ENCODE results near the gene MESD.

The MESD gene

DNA sequence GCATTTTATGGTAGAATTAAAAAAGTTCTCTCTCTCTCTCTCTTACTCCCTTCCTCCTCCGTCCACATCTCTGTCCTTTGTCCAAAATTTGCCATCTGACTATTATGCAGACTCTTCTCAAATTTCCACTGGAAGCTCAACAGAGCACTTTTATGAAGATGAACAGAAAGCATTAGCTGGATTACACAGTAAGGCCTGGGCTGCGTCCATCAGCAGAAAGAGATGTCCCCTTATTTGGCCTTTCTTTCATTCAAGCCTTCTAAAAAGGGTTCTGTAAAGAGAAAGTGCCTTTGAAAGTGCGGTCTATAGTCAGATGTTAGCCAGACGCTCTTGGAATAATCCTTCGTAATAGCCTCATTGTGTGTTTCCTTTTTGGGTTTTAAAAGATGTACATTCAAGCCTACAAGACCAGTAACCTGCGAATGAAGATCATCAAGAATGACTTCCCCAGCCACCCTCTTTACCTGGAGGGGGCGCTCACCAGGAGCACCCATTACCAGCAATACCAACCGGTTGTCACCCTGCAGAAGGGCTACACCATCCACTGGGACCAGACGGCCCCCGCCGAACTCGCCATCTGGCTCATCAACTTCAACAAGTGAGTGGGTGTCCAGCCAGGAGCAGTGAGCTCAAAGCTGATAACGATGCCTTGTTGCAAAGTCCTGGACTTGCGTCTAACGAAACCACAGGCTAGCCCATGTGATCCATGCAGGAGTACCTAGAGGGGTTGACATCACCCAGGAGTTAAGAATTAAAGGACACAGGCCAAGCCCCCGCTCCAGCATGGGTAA is 53.1 kb downstream of the MESD start:
- FAIRE-seq: no peak
- TF ChIP-seq POU2F2 (IDR thresholded peaks at IDR 0.05; ENCODE audit: low read depth, low read length) (no peak), POLR2A (IDR thresholded peaks at IDR 0.05; ENCODE audit: low read depth, low read length) (no peak), SPI1 (IDR thresholded peaks at IDR 0.05; ENCODE audit: low read depth, low read length) (no peak), POLR2AphosphoS5 (IDR thresholded peaks at IDR 0.05; ENCODE audit: low read depth, low read length) (no peak), PAX5 (IDR thresholded peaks at IDR 0.05; ENCODE audit: insufficient read depth, low read length, severe bottlenecking) (no peak), TAF1 (IDR thresholded peaks at IDR 0.05; ENCODE audit: low read depth, low read length) (no peak)
- DNase-seq (ENCODE audit: insufficient read length, low spot score): no peak

DNA sequence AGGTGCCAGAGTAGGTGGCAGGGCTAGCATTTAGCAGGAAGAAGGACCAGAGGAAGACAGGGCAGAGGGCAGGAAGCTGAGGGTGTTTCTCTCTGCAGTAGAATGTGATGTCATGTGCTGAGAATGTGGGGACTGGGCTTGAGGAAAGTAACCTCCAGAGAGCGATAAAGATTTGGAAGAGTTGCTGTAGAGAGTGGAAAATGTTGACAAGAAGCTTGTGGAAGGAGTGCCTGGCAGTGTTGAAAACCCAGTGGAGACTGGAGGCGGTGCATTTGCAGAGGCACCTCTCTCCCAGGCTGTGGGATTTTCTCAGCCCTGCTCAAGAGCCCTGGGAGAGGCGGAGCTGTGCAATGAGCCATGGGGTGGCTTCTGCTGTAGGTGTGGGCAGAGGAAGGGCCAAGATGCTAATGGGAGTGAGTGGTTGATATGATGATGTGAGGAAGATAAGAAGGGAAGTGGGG is 54.8 kb downstream of the MESD start:
- TF ChIP-seq POLR2A (IDR thresholded peaks at IDR 0.05; ENCODE audit: low read depth, low read length): no peak
- no peak for TF ChIP-seq PAX5 (IDR thresholded peaks at IDR 0.05; ENCODE audit: insufficient read depth, low read length, severe bottlenecking)
- TF ChIP-seq POLR2AphosphoS5 (IDR thresholded peaks at IDR 0.05; ENCODE audit: low read depth, low read length): no peak
- no peak for TF ChIP-seq TAF1 (IDR thresholded peaks at IDR 0.05; ENCODE audit: low read depth, low read length)
- no peak for TF ChIP-seq POU2F2 (IDR thresholded peaks at IDR 0.05; ENCODE audit: low read depth, low read length)
- TF ChIP-seq SPI1 (IDR thresholded peaks at IDR 0.05; ENCODE audit: low read depth, low read length): no peak
- DNase-seq (ENCODE audit: insufficient read length, low spot score) (no peak), FAIRE-seq (no peak)

DNA sequence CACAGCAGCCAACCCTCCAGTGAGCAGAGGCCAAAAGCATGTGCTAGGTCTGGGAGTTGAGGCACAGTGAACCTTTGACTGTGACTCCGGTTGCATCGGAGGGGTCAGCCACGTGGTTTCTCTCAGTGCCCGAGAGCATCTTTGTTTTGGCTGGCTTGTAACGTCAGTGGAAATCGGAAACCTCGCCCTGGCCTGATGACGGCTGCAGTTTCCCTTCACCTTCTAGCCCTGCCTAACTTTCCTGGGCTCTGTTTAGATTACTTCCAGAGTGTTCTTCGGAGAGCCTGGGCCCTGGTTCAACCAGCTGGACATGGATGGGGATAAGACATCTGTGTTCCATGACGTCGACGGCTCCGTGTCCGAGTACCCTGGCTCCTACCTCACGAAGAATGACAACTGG is 56.6 kb downstream of the MESD start:
- TF ChIP-seq POU2F2 (IDR thresholded peaks at IDR 0.05; ENCODE audit: low read depth, low read length): no peak
- TF ChIP-seq SPI1 (IDR thresholded peaks at IDR 0.05; ENCODE audit: low read depth, low read length): no peak
- no peak for TF ChIP-seq PAX5 (IDR thresholded peaks at IDR 0.05; ENCODE audit: insufficient read depth, low read length, severe bottlenecking)
- no peak for TF ChIP-seq POLR2AphosphoS5 (IDR thresholded peaks at IDR 0.05; ENCODE audit: low read depth, low read length)
- DNase-seq (ENCODE audit: insufficient read length, low spot score) (no peak), FAIRE-seq (no peak)

DNA sequence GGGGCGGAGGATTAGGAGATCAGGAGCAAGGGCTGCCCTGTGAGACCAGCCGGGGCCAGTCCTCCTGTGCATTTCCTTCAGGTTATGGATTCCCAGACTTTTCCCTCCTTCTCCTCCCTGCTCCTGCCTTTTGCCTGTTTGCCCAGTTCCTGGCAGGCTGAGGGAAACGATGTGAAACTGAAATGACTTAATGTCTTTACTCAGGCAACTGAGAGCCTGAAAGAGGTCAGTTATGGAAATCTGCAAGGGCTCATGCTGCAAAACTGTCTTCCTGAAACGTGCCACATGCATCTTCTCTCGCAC is 57.2 kb downstream of the MESD start:
- TF ChIP-seq SPI1 (IDR thresholded peaks at IDR 0.05; ENCODE audit: low read depth, low read length): no peak
- TF ChIP-seq POLR2AphosphoS5 (IDR thresholded peaks at IDR 0.05; ENCODE audit: low read depth, low read length): no peak
- no peak for TF ChIP-seq POU2F2 (IDR thresholded peaks at IDR 0.05; ENCODE audit: low read depth, low read length)
- no peak for TF ChIP-seq PAX5 (IDR thresholded peaks at IDR 0.05; ENCODE audit: insufficient read depth, low read length, severe bottlenecking)
- TF ChIP-seq POLR2A (IDR thresholded peaks at IDR 0.05; ENCODE audit: low read depth, low read length): no peak
- no peak for TF ChIP-seq TAF1 (IDR thresholded peaks at IDR 0.05; ENCODE audit: low read depth, low read length)
- no peak for FAIRE-seq
- no peak for DNase-seq (ENCODE audit: insufficient read length, low spot score)

DNA sequence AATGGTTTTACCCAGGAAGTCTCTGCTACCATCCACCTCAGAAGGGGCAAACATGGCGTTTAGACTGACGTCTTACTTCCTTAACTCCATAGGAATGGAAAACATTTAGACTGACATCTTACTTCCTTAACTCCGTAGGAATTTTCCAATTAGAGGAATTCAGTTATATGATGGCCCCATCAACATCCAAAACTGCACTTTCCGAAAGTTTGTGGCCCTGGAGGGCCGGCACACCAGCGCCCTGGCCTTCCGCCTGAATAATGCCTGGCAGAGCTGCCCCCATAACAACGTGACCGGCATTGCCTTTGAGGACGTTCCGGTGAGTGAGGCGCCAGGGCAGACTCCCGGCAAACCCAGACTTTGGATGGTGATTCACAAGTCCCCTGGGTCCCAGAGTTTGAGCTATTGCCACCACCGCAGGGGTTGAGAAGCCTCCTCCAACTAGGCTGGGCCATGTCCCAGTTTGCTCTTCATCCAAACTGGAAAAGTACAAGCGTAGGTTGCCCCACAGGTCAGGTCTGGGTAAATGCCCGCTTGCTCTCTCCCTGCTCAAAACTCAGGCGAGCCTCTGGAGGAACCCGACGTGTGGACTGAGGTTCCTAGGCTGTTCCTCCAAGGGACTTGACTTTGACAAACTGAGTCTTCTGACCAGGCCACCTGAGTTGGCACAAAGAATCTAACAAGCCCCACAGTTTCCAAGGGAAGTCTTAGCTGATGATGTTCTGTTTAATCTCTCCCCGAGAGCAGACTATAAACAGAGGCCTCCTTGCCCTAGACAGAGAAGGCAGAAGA is 57.7 kb downstream of the MESD start:
- FAIRE-seq: no peak
- DNase-seq (ENCODE audit: insufficient read length, low spot score): no peak
- TF ChIP-seq SPI1 (IDR thresholded peaks at IDR 0.05; ENCODE audit: low read depth, low read length) (no peak), PAX5 (IDR thresholded peaks at IDR 0.05; ENCODE audit: insufficient read depth, low read length, severe bottlenecking) (no peak), POU2F2 (IDR thresholded peaks at IDR 0.05; ENCODE audit: low read depth, low read length) (no peak), POLR2A (IDR thresholded peaks at IDR 0.05; ENCODE audit: low read depth, low read length) (no peak), TAF1 (IDR thresholded peaks at IDR 0.05; ENCODE audit: low read depth, low read length) (no peak), POLR2AphosphoS5 (IDR thresholded peaks at IDR 0.05; ENCODE audit: low read depth, low read length) (no peak)

DNA sequence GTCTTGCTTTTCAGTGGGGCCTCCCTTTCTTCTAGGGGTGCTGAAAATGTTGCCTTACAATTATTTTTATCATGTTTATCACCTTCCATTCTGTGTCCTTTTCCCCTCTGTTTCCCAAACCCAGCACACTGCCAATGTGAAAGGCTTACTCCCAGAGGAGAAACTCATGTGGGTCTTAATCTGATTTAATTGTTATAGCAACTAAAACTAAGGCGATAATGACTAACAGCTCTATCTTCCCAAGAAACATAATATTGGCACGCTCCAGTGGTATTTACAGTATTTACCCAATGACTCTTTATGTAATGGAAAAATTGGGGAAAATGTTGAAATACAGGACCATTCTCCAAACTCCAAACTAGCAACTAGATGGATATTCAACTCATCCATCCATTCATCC is 58.4 kb downstream of the MESD start:
- TF ChIP-seq TAF1 (IDR thresholded peaks at IDR 0.05; ENCODE audit: low read depth, low read length): no peak
- TF ChIP-seq PAX5 (IDR thresholded peaks at IDR 0.05; ENCODE audit: insufficient read depth, low read length, severe bottlenecking): no peak
- no peak for TF ChIP-seq SPI1 (IDR thresholded peaks at IDR 0.05; ENCODE audit: low read depth, low read length)
- TF ChIP-seq POU2F2 (IDR thresholded peaks at IDR 0.05; ENCODE audit: low read depth, low read length): no peak
- no peak for TF ChIP-seq POLR2A (IDR thresholded peaks at IDR 0.05; ENCODE audit: low read depth, low read length)
- TF ChIP-seq POLR2AphosphoS5 (IDR thresholded peaks at IDR 0.05; ENCODE audit: low read depth, low read length): no peak
- FAIRE-seq (no peak), DNase-seq (ENCODE audit: insufficient read length, low spot score) (no peak)

DNA sequence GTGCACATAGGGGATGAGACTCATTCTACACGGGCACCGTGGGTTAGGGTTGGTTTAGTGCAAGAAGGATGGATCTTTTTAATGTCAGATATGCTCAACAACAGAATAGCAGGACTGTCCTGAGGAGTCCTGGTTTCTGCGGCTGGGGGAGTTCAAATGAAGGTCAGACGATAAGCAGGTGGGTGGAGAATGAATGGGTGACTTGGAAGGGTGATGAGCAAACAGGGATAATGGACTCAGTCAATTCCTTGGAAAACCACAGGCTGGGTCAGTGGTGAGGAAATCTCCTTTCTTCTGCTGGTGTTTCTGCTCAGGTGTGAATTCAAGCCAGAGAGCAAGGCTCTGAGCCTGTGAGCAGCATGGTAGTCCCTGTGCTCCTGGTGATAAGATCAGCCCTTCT is 59.9 kb downstream of the MESD start:
- FAIRE-seq (no peak), DNase-seq (ENCODE audit: insufficient read length, low spot score) (no peak)
- no peak for TF ChIP-seq POLR2AphosphoS5 (IDR thresholded peaks at IDR 0.05; ENCODE audit: low read depth, low read length)
- TF ChIP-seq SPI1 (IDR thresholded peaks at IDR 0.05; ENCODE audit: low read depth, low read length): no peak
- no peak for TF ChIP-seq TAF1 (IDR thresholded peaks at IDR 0.05; ENCODE audit: low read depth, low read length)
- TF ChIP-seq POU2F2 (IDR thresholded peaks at IDR 0.05; ENCODE audit: low read depth, low read length): no peak

DNA sequence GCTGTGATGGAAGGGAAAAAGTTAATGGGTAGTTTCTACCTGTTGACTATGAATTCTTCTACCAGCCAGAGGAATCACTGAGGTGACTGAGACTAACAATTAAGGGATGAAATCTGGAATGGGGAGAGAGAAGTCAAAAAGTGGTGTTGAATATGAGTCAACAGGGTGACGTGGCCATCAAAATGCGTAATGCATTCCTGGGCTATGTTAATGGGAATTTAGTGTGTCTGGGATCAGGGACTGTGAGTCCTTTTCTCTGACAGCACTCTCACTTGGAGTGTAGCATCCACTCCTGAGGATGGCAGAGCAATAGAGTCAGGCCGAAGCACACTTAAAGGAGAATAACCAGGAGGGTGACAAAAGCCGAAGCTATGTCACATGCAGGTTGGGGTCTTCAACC is 60.4 kb downstream of the MESD start:
- FAIRE-seq (no peak), DNase-seq (ENCODE audit: insufficient read length, low spot score) (no peak)
- TF ChIP-seq POLR2A (IDR thresholded peaks at IDR 0.05; ENCODE audit: low read depth, low read length): no peak
- TF ChIP-seq POU2F2 (IDR thresholded peaks at IDR 0.05; ENCODE audit: low read depth, low read length): no peak
- TF ChIP-seq TAF1 (IDR thresholded peaks at IDR 0.05; ENCODE audit: low read depth, low read length): no peak
- TF ChIP-seq SPI1 (IDR thresholded peaks at IDR 0.05; ENCODE audit: low read depth, low read length): no peak
- no peak for TF ChIP-seq PAX5 (IDR thresholded peaks at IDR 0.05; ENCODE audit: insufficient read depth, low read length, severe bottlenecking)
- TF ChIP-seq POLR2AphosphoS5 (IDR thresholded peaks at IDR 0.05; ENCODE audit: low read depth, low read length): no peak

DNA sequence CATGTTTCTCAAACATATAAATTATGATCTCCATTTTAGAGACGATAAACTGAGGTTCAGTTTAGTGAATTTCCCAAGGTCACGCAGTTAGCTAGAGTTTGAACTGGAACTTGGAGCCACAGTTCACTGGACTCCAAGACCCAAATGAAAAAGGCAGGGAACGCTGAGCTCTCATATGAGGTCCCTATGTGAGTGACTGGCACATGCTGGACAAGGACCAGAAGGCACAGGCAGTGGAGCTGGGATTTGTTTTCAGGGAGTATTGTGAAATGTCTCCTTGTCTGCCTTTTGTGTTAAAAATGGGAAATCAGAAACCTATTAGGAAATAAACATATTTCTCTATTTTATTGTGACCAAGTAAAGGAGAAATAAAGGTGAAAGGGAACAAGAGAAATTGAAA is 63.5 kb downstream of the MESD start:
- TF ChIP-seq POLR2A (IDR thresholded peaks at IDR 0.05; ENCODE audit: low read depth, low read length) (no peak), PAX5 (IDR thresholded peaks at IDR 0.05; ENCODE audit: insufficient read depth, low read length, severe bottlenecking) (no peak), POU2F2 (IDR thresholded peaks at IDR 0.05; ENCODE audit: low read depth, low read length) (no peak), POLR2AphosphoS5 (IDR thresholded peaks at IDR 0.05; ENCODE audit: low read depth, low read length) (no peak), SPI1 (IDR thresholded peaks at IDR 0.05; ENCODE audit: low read depth, low read length) (no peak), TAF1 (IDR thresholded peaks at IDR 0.05; ENCODE audit: low read depth, low read length) (no peak)
- no peak for FAIRE-seq
- DNase-seq (ENCODE audit: insufficient read length, low spot score): no peak

Data from GM12891 (cell line).